ENCODE measurements around the gene OPALIN.
"Not testable (repeated sequence)": the region's sequence is repeated elsewhere in the genome, so short reads cannot be mapped to it uniquely, and the experiment has no call there.

OPALIN gene

GRCh38 chr10:96334616-96335526, 23.9 kb downstream of the OPALIN start:
- peak; percentile 5 for DNase-seq

- DNase-seq, result no peak
These were observed 25.7 kb downstream of the OPALIN start for GRCh38 chr10:96333101-96333500.

- no peak for DNase-seq
These were observed 31.3 kb downstream of the OPALIN start for GRCh38 chr10:96327462-96327861.

- DNase-seq, result no peak
These were observed 33.0 kb downstream of the OPALIN start for GRCh38 chr10:96325719-96326373.

GRCh38 chr10:96324447-96324846, 34.4 kb downstream of the OPALIN start:
- DNase-seq, result no peak

GRCh38 chr10:96322275-96322674, 36.5 kb downstream of the OPALIN start:
- DNase-seq, result no peak

- DNase-seq, result no peak
These were observed 37.0 kb downstream of the OPALIN start for GRCh38 chr10:96321822-96322221.

- DNase-seq, result no peak
These were observed 38.9 kb downstream of the OPALIN start for GRCh38 chr10:96319754-96320474.

GRCh38 chr10:96317067-96317833, 41.6 kb downstream of the OPALIN start:
- no peak for DNase-seq

GRCh38 chr10:96313344-96313743, 45.5 kb downstream of the OPALIN start:
- no peak for DNase-seq

GRCh38 chr10:96311180-96311715, 47.6 kb downstream of the OPALIN start:
- no peak for DNase-seq

- no peak for DNase-seq
These were observed 48.5 kb downstream of the OPALIN start for GRCh38 chr10:96310321-96310669.

- DNase-seq, result no peak
These were observed 49.0 kb downstream of the OPALIN start for GRCh38 chr10:96309628-96310320.

GRCh38 chr10:96308854-96309253, 49.9 kb downstream of the OPALIN start:
- not testable (repeated sequence) for DNase-seq

- DNase-seq, result peak; percentile 81
These were observed 52.3 kb downstream of the OPALIN start for GRCh38 chr10:96306516-96306915.

GRCh38 chr10:96305019-96305418, 53.8 kb downstream of the OPALIN start:
- no peak for DNase-seq

GRCh38 chr10:96304230-96304629, 54.6 kb downstream of the OPALIN start, which contains the start of gene DNTT:
Gene DNTT (plus strand): TSS chr10:96304434. CDS start chr10:96304498, 64 bp downstream.
- no peak for DNase-seq

- DNase-seq, result no peak
These were observed 57.2 kb downstream of the OPALIN start for GRCh38 chr10:96301616-96302015.

GRCh38 chr10:96299383-96299782, 59.4 kb downstream of the OPALIN start:
- DNase-seq, result peak; percentile 76

- DNase-seq, result no peak
These were observed 60.4 kb downstream of the OPALIN start for GRCh38 chr10:96298362-96298761.

GRCh38 chr10:96297486-96297885, 61.3 kb downstream of the OPALIN start:
- no peak for DNase-seq

- peak; percentile 46 for DNase-seq
These were observed 63.3 kb downstream of the OPALIN start for GRCh38 chr10:96295475-96295874.
